NCI-H69 (cell line): ENCODE results near the gene SDK1.
A peak's percentile ranks its signal among the peaks of the same experiment; 100 is the strongest.
"Not testable (repeated sequence)": the region's sequence is repeated elsewhere in the genome, so short reads cannot be mapped to it uniquely, and the experiment has no call there.

Experiments
- DNase-seq: peaks from one replicate; lab custom pipeline; 2025; lab: John Stamatoyannopoulos, UW

SDK1 gene

DNA sequence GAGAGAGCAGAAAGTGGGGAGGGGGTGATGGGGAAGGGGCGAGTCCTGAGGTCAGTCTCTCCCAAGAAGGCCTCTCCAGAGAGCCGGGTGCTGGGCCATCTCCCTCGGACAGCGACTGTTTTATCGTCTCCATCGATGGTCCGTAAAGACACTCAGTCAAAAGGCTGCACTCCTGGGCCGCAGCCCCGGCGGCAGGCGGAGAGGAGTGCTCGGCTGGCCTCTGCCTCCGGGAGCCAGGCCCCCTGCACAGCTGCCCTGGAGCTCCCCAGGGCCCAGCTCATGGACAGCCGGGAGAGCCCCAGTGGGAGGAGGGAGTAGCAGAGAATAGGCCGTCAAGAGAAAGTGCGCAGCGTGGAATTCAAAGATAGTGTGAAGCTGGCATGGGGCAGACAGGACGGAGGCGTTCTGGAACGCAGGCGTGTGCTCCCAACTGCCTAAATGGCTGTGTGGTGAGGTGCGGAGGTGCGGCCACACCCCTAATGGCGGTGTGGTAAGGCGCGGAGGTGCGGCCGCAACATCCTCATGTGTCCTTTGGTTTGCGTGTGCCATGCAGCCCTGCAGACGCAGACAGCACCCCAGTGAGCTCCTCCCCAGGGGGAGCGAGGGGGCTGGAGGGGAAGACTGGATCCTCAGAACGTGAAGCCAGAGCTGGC is 903.6 kb downstream of the SDK1 start:
- DNase-seq = no peak

DNA sequence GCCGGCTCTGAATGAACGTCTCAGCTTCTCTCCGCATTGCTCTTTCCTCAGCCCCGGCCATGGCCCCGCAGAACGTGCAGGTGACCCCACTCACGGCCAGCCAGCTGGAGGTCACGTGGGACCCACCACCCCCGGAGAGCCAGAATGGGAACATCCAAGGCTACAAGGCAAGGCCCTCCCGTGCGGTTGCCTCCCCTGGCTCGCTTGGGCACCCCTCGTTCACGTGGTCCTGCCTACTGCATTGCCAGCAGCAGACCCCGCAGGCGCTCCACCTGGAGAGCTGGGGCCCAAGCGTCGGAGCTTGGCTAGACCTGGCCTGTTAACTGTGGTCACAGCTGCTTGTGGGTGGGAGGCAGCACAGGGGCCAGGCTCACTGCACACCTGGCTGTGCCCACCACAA is 904.8 kb downstream of the SDK1 start:
- no peak for DNase-seq

DNA sequence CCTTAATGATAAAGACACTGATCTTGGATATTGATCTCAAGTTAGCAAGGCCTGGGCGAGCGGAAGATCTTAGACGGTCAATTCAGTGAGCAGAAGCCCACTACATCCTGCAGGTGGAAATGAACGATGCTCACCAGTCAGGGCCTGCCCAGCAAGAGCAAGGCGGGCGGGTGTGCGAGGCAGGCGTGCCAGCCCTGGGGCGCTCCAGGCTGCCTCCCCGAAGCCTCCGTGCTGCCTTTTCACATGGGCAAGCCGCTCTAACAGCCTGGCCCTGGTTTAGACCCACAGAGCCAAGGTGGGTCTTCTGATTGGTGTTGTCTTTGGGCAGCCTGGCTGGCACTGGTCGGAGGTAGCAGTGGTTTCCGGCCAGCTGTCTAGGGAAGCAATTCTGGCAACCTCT is 906.0 kb downstream of the SDK1 start:
- DNase-seq = no peak

DNA sequence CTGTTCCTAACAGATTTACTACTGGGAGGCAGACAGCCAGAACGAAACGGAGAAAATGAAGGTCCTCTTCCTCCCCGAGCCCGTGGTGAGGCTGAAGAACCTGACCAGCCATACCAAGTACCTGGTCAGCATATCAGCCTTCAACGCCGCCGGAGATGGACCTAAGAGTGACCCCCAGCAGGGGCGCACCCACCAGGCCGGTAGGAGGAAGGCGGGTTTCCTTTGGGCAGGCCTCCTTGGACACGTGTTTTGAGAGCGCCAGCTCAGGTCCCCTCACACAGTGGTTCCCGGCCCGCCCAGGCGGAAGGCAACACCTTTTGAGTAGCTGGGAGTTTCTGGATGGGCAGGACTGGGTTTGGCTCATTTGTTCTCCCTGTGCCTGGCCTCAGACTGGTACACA is 907.0 kb downstream of the SDK1 start:
- no peak for DNase-seq

DNA sequence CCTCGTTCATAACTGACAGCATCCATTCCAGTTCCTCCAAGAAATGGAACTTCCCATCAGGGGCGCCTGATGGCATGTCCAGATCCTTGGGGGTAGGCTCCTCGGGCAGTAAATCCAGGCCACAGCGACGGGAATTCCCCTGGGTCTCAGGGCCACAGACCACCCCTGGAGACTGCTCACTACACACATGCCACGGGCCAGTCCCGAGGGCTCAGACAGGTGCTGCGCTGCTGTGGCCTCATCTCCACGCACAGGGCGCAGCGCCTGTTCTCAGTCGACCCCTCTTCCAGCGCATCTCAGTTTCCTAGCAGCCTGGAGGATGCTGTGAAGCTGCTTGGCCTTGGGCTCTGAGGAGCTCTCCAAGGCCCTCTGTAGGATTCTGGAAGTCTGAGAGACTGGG is 907.5 kb downstream of the SDK1 start:
- DNase-seq = no peak

DNA sequence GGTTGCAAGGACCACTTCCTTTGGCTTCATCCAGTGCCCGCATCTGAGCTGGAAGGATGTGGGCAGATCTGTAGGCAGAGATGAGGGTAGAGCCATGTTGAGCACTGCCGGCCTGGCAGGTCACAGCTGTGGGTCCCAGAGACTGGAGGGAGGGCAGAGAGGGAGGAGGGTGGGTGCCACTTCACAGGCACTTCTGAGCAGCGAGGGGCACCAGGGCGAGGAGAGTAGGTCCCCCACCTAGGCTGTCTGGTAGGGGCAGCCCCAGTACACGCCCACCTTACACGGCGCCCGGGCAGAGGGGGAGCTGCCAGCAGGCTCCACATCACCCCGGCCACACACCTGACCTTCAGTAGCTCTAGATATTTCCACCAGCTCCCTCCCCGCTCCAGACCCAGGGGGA is 908.1 kb downstream of the SDK1 start:
- DNase-seq = no peak

DNA sequence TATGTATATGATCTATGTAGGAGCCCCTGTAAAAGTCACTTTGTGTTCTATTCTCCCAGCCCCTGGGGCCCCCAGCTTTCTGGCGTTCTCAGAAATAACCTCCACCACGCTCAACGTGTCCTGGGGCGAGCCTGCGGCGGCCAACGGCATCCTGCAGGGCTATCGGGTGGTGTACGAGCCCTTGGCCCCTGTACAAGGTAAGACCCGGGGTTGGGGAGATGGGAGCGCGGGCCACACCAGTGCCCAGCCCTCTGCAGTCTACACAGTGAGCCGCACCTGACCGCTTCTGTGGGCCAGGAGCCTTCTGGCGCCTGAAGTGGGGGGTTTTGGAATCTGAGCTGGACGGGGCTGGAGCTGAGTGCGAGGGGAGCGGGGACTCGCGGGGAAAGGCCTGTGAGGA is 908.9 kb downstream of the SDK1 start:
- DNase-seq = no peak

DNA sequence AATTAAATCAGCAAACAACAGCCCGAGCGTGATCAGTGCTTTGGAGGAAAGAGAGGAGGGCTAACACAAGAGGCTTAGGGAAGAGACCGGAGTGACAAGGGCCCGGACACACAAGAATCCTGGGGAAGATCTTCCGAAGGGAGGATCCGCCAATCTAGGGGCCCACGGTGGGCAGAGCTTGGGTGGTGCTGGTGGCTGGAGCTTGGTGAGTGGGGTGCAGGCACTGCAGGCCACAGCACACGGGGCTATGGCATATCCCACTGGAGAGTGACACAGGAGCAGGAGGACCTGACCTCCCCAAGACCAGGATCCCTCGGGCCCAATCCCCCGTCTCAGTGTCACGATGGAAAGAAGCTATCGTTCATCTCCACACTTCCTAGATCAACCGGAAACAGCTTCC is 909.8 kb downstream of the SDK1 start:
- DNase-seq = no peak

DNA sequence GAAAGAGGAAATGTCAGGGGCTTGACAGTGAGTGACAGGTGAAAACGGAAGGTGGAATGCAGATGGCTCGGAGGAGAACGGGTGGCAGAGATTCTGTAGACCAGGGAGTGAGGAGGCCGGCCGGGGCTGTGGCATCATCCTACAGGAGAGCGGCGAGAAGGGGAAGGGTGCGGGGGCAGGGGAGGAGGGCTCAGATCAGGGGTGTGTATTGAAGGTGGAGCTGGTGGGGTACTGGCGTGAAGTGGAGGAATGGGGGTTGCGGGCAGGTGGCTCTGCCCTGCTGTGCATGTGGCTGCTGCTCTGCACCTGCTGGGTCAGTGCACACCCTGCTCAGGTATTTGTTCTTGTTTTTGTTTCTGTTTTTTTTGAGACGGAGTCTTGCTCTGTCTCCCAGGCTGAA is 910.2 kb downstream of the SDK1 start:
- DNase-seq = no peak

DNA sequence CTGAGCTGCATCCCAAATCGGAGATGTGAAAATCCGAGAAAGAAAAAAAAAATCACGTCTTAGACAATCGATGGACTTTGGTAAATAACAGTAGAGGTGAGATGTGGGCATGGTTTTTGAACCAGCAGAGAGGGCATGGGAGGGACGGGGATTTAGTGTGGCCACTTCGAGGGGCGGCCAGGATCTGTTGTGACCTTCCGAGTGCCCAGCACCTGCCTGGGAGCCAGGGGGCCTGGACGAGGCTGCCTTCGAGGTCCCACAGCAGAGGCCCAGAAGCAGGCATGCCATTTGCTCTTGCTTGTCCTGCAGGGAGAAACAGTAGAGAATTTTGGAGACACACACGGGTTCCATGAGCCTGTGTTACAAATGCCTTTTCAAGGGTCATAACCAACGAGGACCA is 911.3 kb downstream of the SDK1 start:
- no peak for DNase-seq

DNA sequence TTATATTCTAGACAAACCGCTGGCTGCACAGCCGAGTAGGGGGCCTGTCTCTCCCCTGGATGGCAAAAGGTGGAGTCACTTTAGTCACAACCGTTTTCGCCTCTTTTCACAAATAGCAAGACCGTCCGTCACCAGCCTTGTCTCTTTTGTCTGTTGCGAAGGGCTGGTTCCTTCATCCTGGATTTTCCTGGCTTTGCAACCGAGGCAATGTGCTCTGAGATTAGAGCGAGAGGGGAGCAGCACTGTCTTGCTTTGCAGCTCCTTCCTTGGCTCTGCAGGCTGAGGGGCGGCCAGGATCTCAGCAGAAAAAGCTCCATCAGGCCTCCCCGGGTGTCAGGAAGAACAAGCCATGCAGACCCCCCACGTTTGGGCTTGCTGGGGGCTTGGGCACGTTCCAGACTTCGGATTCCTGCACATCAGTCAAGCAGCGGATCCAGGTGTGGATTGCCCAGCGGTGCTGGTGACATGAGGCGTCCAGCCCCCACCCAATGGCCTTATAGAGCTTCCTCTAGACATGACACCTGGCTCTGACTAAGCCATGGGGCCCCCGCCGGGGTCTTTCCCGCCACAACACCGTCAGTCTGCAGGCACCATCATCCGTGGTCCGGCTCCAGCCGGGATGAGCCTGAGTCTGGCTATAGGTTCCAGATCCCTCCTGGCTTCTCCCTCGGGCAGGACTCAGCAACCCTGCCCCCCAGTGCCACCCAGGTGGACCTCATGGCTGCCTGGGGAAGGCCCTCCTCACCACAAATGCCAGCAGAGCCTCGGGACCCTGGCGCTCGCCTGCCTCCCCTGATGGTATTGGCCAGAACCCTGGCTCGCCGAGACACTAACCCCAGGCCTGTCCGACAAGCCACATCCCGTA is 913.5 kb downstream of the SDK1 start:
- no peak for DNase-seq

DNA sequence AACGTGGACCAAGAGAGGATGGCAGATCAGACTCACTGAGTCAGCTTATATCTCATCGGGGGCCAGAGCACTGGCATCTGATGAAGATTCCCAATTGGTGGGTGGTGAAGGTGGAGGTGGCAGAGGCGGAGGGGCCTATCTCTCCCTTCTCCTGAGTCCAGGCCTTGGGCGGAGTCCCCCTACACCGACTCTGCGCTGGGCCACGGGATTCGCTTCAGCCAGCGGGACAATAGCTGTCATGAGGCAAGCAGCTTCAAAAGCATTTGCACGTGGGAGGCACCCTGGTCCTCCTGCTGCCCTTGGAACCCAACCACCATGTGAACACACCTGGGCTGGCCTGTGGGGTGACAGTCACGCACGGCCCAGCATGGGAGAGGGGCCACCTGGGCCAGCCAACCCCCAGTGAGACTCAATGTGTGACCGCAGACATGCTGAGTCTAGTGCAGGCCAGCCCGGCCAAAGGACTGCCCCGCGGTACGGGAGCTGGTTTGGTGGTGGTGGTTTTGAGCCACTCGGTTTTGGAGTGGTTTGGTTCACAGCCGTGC is 914.2 kb downstream of the SDK1 start:
- DNase-seq = no peak

DNA sequence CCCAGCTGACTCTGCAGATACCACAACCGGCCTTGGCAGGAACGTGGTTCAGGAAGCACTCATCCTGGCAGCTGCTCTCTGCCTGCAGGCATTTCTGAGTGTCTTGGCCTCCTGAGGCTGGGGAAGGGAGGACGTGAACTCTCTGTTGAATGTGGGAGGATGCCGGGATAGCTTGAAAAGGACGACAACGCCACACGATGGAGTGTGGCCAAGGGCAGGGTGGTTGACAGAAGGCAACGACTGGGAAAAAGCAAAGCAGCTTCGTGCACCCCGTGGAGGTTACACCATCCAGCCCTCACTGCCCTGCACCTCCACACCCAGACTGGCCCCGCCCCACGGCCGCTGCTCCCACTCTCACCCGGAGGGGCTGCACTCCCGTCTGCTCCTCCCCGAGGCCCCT is 915.0 kb downstream of the SDK1 start:
- DNase-seq = no peak

DNA sequence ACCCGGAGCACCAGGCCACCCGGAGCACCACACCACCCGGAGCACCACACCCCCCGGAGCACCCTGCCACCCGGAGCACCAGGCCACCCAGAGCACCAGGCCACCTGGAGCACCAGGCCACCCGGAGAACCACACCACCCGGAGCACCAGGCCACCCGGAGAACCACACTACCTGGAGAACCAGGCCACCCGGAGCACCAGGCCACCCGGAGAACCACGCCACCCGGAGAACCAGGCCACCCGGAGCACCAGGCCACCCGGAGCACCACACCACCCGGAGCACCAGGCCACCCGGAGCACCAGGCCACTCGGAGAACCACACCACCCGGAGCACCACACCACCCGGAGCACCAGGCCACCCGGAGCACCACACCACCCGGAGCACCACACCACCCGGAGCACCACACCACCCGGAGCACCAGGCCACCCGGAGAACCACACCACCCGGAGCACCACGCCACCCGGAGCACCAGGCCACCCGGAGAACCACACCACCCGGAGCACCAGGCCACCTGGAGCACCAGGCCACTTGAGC is 916.1 kb downstream of the SDK1 start:
- not testable (repeated sequence) for DNase-seq

DNA sequence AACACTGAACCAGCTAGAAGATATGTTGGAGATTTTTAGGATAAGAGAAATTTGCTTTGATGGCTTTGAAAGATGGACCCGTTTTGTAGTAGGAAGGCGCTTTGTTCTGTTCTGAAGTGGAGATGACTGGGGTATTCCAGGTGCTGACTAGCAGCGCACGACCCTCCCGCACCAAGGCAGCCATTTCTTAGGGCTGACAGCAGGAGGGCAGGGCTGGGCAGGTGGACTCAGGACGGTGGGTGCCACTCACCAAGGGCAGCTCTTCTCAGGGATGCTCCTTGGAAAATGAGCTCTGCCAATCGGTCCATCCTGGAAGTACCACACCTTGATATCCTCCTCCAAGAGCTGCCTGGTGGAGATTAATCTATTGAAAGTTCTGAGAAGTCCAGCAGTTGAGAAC is 917.4 kb downstream of the SDK1 start:
- no peak for DNase-seq

DNA sequence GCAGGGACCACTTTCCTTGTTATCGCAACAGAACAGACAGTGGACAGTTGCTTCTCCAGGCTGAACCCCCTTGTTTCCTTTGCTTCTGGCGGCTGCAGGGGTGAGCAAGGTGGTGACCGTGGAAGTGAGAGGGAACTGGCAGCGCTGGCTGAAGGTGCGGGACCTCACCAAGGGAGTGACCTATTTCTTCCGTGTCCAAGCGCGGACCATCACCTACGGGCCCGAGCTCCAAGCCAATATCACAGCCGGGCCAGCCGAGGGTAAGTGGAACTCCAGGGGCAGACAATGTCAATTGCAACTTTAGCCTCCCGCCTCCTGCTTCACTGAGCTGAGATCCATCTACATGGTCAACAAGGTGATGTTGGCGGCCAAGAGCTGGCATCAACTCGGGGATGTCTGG is 919.0 kb downstream of the SDK1 start:
- DNase-seq = no peak

DNA sequence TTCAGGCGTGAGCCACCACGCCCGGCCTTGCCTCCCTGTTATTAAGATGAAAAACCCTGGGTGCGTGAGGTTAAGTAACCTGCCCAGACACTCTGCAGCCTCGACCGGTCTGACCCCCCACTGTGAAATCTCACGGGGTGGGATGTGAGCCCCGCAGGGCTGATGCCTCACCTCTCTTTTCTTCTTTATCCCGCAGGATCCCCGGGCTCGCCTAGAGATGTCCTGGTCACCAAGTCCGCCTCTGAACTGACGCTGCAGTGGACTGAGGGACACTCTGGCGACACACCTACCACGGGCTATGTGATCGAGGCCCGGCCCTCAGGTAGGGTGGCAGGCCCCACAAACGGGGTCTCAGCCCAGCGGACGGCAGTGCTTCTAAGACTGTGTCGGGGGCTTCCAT is 920.0 kb downstream of the SDK1 start:
- DNase-seq = no peak

DNA sequence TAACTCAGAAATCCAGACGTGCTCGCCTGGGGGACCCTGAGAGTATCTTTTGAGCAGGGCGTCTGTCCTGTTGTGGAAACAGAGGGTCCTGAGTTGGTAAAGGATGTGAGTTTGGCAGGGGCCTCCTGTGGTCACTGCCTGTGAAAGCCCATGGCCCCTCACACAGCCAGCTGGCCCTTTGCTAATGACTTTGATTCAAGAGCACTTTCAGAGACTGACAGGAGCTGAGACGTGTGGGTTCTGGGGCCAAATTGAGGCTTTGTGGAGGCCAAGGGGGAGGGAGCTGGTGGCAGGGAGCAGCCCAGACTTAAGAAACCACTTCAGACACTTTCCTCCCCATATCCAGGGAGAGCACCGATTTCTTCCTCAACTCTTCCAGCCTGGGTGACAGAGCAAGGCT is 921.6 kb downstream of the SDK1 start:
- DNase-seq = no peak

DNA sequence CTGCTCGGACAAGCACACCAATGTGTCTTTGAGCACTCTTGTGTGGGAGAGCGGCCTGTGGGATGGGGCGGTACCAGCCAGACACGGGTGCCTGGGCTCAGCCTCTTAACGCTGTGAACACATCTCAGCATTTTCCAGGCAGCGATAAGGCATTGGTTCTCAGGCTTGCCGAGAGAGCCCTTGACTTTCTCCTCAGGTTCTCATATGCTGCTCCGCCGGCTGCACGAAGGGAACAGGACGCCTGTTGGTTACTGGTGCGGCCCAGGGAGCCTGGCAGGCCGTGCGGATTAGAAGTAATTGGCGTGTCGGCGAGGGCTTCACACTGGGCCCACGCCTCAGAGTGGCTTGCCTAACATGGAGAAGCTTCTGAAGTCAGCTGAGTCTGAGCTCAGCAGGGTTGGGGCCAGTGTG is 924.3 kb downstream of the SDK1 start:
- DNase-seq = peak; percentile 89

DNA sequence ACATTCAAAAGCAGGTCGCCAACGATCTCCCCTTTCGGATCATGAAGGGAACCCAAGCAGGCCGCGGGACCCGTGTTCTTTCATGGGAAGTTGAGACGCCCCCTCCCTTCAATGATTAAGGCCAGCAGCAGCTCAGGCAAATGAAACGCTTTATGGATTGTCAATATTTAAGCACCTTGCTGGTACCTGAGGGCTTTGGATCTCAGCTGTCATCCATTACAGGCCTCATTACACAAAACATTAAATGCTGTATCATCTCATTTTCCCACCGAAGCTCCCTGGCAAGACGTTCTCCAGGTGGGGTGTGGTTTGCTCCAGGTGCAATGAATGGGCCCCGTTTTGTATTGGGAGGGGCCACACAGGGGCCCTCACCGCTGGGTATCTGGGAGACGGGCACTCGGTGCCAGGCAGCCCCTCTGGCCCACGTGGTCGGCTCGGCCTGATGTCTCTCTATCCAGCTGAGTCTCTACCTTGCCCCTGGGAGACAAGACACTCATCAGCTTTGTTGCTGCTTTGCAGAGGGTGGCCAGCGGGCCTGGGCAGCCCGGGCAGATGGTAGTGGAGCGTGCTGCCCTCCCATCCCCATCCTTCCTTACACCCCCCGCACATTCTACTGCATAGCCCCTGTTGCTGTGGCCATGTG is 925.0 kb downstream of the SDK1 start:
- peak; percentile 98 for DNase-seq

DNA sequence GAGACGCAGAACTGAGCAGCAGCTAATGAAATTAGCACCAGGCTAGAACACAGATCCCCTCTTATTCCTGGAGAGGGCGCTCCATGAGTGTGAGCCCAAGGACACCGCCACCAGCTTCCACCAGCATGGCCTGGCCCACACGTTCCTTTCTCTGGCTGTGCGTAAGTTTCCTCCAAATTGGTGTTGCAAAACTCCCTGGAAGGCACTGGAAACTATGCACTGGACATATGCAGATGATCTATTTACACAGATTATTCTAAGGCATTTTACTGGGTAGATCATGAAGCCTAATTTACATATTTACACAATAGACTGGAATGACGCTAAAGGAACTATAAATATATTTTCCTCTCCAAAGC is 925.5 kb downstream of the SDK1 start:
- DNase-seq = peak; percentile 96

DNA sequence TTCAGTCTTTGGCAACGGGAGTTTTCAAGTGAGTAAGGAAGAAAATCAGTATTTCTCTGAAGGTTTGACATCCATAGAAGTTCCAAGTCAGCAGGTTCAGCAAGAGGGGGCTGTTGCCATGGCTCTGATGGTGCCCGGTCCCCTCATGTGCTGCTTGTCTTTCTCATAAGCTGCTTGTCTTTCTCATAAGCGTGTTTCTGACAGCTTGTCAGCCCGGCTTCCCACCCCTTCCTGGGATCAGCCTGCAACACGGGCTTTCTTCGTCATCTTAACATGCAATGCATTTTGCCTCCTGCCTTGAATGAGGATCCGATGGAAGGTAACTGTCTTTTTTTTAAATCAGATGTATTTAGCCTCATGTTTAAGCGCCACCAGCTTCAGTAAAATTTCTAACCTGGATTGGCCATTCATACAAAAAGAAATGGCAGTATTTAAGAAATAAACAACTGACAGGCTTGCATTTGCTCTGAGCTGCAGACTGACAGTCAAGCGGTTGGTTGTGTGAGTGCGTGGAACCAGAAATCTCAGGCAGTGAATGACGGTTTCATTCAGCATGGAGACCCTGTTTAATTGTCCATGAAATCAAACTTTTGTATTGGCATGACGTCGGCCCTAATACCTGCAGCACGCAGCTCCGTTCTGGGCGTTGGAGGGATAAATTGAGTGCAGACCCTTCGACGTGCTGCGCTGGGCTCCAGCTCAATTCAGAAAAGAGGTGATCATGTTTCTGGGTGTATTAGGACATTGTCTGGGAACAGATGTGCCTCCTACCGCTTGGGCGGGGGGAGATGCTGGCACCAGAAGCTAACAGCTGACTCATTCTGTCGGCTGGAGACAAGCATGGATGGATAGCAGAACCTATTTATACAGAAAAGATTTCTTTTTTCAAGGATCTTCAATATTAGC is 926.3 kb downstream of the SDK1 start:
- peak; percentile 96 for DNase-seq
